Measurements from ENCODE around the gene DHRS12.
A peak's percentile ranks its signal among the peaks of the same experiment; 100 is the strongest.
"Not testable (repeated sequence)": the region's sequence is repeated elsewhere in the genome, so short reads cannot be mapped to it uniquely, and the experiment has no call there.

The DHRS12 gene

GRCh38 chr13:51834581-51835171 lies 30.7 kb upstream of the DHRS12 start:
- no peak overlapping the region for H3K4me3 Mint-ChIP-seq
- H3K27me3 Mint-ChIP-seq, result peaks cover 39% of the 10 kb centered on the region
- H3K36me3 Mint-ChIP-seq, result no peaks in the 10 kb centered on the region
- no peak for ATAC-seq
- H3K4me1 Mint-ChIP-seq, result peaks cover 24% of the 10 kb centered on the region
- no peaks in the 10 kb centered on the region for H3K9me3 Mint-ChIP-seq
- no peak overlapping the region for H3K27ac Mint-ChIP-seq

GRCh38 chr13:51833980-51834379 lies 30.0 kb upstream of the DHRS12 start:
- H3K9me3 Mint-ChIP-seq, result no peaks in the 10 kb centered on the region
- peaks cover 31% of the 10 kb centered on the region for H3K4me1 Mint-ChIP-seq
- H3K27me3 Mint-ChIP-seq, result peaks cover 32% of the 10 kb centered on the region
- H3K4me3 Mint-ChIP-seq, result no peak overlapping the region
- ATAC-seq, result no peak
- H3K27ac Mint-ChIP-seq, result no peak overlapping the region
- H3K36me3 Mint-ChIP-seq, result no peaks in the 10 kb centered on the region

DNA sequence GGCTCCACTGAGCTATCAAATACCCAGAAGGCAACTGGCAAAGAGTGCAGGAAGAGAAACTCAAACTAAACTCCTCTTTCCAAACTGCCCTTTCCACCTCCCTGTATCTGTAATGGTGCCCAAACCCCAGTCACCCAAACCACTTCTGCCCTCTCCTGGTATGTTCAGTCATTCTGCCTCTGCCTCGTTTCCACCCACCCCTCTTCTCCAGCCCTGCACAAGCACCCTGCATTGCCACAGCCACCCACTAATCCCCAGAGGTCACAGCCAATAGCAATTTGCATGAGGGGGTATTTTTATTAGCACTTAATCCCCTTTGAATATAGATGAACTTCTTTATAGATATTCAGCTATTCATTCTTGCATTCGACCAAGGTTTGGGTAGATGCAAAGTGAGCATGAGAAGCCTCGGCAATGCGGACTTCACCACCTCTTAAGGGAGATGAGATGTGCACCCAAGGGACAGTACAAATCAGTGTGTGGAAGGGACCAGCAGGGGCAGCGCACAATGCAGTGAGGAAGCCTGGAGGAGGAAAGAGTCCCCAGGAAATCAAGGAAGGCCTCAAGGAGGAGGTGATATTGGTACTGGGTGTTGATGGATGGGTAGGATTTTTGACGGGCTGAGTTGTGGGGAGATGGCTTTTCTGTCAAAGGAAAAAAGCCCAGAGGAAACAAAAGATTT lies 28.6 kb upstream of the DHRS12 start:
- H3K4me1 Mint-ChIP-seq, result peaks cover 39% of the 10 kb centered on the region
- ATAC-seq, result peak; percentile 94
- peak overlapping the region; percentile 32 for H3K4me3 Mint-ChIP-seq
- no peaks in the 10 kb centered on the region for H3K36me3 Mint-ChIP-seq
- H3K27ac Mint-ChIP-seq, result peak overlapping the region; percentile 1
- H3K9me3 Mint-ChIP-seq, result no peaks in the 10 kb centered on the region
- H3K27me3 Mint-ChIP-seq, result peaks cover 23% of the 10 kb centered on the region

- H3K27me3 Mint-ChIP-seq, result peaks cover 15% of the 10 kb centered on the region
- H3K4me3 Mint-ChIP-seq, result no peak overlapping the region
- peaks cover 39% of the 10 kb centered on the region for H3K4me1 Mint-ChIP-seq
- no peak for ATAC-seq
- no peaks in the 10 kb centered on the region for H3K36me3 Mint-ChIP-seq
- peak overlapping the region; percentile 1 for H3K27ac Mint-ChIP-seq
- H3K9me3 Mint-ChIP-seq, result no peaks in the 10 kb centered on the region
Measured at GRCh38 chr13:51831519-51831918, 27.6 kb upstream of the DHRS12 start.

GRCh38 chr13:51829568-51829899 lies 25.6 kb upstream of the DHRS12 start:
- no peaks in the 10 kb centered on the region for H3K9me3 Mint-ChIP-seq
- no peak for ATAC-seq
- no peak overlapping the region for H3K4me3 Mint-ChIP-seq
- H3K36me3 Mint-ChIP-seq, result no peaks in the 10 kb centered on the region
- H3K27ac Mint-ChIP-seq, result no peak overlapping the region
- H3K27me3 Mint-ChIP-seq, result peaks cover 15% of the 10 kb centered on the region
- H3K4me1 Mint-ChIP-seq, result peaks cover 52% of the 10 kb centered on the region

GRCh38 chr13:51828730-51829567 lies 25.0 kb upstream of the DHRS12 start:
- H3K27me3 Mint-ChIP-seq, result peaks cover 15% of the 10 kb centered on the region
- H3K27ac Mint-ChIP-seq, result no peak overlapping the region
- H3K4me3 Mint-ChIP-seq, result no peak overlapping the region
- H3K36me3 Mint-ChIP-seq, result no peaks in the 10 kb centered on the region
- no peak for ATAC-seq
- H3K4me1 Mint-ChIP-seq, result peaks cover 52% of the 10 kb centered on the region
- H3K9me3 Mint-ChIP-seq, result no peaks in the 10 kb centered on the region

DNA sequence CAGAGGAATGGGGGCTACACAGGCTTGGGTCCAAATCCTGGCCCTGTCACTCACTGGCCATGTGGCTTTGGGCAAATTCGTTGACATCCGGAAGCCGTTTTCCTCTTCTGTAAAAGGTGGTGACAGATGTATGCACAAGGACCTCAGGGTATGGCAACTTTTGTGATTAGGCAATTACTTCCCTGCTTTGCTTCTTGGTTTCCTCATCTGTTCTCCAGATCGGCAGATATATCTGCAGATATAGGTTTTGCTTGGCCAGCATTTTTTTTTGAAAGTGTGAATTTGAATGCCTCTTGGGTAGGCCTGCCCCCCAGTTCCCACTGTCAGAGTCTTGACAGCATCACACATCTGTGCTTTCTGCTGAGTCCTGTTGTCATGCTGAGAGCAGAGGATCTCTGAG lies 23.3 kb upstream of the DHRS12 start:
- H3K4me3 Mint-ChIP-seq, result no peak overlapping the region
- peaks cover 49% of the 10 kb centered on the region for H3K4me1 Mint-ChIP-seq
- no peaks in the 10 kb centered on the region for H3K27me3 Mint-ChIP-seq
- H3K36me3 Mint-ChIP-seq, result no peaks in the 10 kb centered on the region
- no peak for ATAC-seq
- H3K27ac Mint-ChIP-seq, result no peak overlapping the region
- H3K9me3 Mint-ChIP-seq, result no peaks in the 10 kb centered on the region

DNA sequence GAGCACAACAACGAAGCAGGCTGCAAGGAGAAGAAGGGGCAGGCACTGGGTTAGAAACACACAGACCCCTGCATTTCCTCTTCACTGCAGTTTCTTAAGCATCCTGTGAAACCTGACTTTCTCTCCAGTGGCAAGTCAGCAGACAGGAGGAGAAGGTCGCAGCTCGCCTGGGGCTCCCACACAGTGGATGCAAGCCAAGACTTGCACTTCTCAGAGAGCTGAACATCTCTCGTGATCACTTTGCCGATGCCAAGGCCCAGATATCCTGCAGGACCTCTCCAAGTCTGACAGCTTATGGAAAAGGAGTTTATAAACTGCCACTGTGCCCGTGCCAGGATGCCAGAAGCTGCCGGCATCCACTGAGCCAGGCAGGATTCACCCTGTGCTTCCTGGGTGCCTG lies 22.6 kb upstream of the DHRS12 start:
- no peaks in the 10 kb centered on the region for H3K9me3 Mint-ChIP-seq
- H3K27ac Mint-ChIP-seq, result no peak overlapping the region
- no peak for ATAC-seq

DNA sequence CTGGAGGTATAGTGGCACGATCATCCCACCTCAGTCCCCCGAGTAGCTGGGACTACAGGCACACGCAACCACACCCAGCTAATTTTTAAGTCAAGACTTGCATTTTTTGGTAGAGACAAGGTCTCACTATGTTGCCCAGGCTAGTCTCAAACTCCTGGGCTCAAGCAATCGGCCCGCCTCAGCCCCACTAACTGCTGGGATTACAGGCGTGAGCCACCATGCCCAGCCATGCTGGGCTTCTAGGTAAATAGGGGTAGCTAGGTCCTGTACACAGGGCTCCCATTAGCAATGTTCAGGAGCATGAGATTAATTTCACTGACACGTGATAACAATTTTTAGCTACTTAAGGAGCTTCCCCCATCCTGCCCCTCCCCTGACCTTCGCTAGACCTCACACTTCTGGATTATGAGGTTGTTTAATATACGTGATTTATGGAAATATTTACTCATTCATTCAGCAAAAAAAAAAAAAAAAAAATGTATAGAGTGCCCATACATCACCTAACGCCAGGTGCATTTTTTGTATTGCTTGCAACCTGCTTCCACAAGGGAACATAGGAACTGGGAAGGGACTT lies 21.8 kb upstream of the DHRS12 start:
- Mint-ChIP-seq H3K4me3 (no peak overlapping the region), H3K27me3 (no peaks in the 10 kb centered on the region), H3K27ac (no peak overlapping the region), H3K9me3 (no peaks in the 10 kb centered on the region), H3K36me3 (no peaks in the 10 kb centered on the region), H3K4me1 (peaks cover 57% of the 10 kb centered on the region)
- ATAC-seq, result no peak

More for the DNA sequence above, 22.6 kb upstream of the DHRS12 start:
- Mint-ChIP-seq H3K36me3 (no peaks in the 10 kb centered on the region), H3K4me3 (no peak overlapping the region), H3K4me1 (peaks cover 49% of the 10 kb centered on the region), H3K27me3 (no peaks in the 10 kb centered on the region)

- Mint-ChIP-seq H3K27ac (no peak overlapping the region), H3K27me3 (no peaks in the 10 kb centered on the region), H3K4me3 (no peak overlapping the region), H3K36me3 (no peaks in the 10 kb centered on the region), H3K4me1 (peaks cover 61% of the 10 kb centered on the region), H3K9me3 (no peaks in the 10 kb centered on the region)
- ATAC-seq, result no peak
Measured at GRCh38 chr13:51825165-51825592, 21.2 kb upstream of the DHRS12 start.

DNA sequence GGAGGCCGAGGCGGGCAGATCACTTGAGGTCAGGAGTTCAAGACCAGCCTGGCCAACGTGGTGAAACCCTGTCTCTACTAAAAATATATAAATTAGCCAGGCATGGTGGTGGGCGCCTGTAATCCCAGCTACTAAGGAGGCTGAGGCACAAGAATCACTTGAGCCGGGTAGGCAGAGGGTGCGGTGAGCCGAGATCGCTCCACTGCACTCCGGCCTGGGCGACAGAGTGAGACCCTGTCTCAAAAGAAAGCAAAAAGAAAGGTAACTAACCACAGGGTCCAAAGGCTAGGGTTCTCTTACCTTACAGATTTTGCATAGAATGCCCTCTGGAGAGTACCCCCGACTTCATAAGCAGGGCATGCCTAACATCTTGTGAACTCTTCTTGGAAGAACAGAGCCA lies 20.7 kb upstream of the DHRS12 start:
- peaks cover 61% of the 10 kb centered on the region for H3K4me1 Mint-ChIP-seq
- not testable (repeated sequence) for H3K9me3 Mint-ChIP-seq, H3K36me3 Mint-ChIP-seq, H3K27me3 Mint-ChIP-seq, H3K4me3 Mint-ChIP-seq, ATAC-seq, H3K27ac Mint-ChIP-seq

DNA sequence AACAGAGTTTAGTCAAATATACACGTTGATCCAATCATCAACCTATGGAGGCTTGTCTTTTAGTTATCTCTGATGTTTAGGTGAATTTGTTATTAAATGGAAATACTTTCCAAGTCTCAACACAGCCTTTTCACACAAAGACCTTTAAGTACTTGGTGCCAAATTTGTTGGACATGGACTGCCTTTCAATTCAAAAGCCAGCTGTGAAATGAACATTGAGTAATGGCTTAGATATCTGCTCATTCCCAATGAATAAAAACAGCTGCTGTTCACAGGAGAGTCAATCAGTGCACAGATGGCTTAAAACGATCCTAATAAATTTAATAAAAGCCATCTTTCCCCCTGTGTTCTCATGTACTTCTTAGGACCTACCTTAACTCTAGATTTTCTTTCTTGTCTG lies 19.9 kb upstream of the DHRS12 start:
- H3K27me3 Mint-ChIP-seq, result no peaks in the 10 kb centered on the region
- no peaks in the 10 kb centered on the region for H3K9me3 Mint-ChIP-seq
- no peak overlapping the region for H3K27ac Mint-ChIP-seq
- H3K4me3 Mint-ChIP-seq, result no peak overlapping the region
- peaks cover 61% of the 10 kb centered on the region for H3K4me1 Mint-ChIP-seq
- no peaks in the 10 kb centered on the region for H3K36me3 Mint-ChIP-seq
- no peak for ATAC-seq

GRCh38 chr13:51823359-51823758 lies 19.4 kb upstream of the DHRS12 start:
- peaks cover 61% of the 10 kb centered on the region for H3K4me1 Mint-ChIP-seq
- H3K36me3 Mint-ChIP-seq, result no peaks in the 10 kb centered on the region
- no peaks in the 10 kb centered on the region for H3K9me3 Mint-ChIP-seq
- H3K27me3 Mint-ChIP-seq, result no peaks in the 10 kb centered on the region
- H3K4me3 Mint-ChIP-seq, result no peak overlapping the region
- no peak overlapping the region for H3K27ac Mint-ChIP-seq
- ATAC-seq, result no peak

DNA sequence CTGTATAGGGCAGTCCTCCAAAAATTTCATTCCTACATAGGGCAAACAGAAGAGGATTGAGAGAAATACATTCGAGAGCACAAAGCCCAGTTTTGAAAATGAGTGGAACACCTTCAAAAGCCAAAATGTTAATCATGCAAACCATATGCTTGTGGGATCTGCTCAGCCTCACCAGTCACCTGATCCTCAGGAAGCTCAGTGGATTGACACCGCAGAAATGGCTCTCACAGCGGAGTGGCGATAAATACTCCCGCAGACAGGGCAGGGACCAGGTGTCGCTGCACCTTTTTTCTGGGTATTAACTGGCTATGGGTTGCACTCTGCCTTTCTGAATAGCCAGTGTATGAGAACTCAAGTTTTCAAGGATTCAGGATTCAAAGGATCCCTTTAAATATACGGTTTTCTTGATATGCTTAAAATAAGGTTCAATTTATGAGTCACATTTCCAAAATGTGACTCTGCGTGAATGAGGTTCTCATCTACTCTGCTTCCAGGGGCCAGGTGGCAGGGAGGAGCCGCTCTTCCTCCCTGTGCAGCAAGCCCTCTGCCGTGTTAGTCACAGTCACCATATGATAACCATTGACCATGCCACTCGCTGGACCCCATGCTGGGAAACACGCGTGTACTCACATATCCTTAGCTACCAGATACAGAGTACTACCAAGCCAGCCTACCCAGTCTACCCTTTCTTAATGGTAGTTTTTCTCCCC lies 18.3 kb upstream of the DHRS12 start:
- no peak for ATAC-seq
- H3K36me3 Mint-ChIP-seq, result no peaks in the 10 kb centered on the region
- H3K9me3 Mint-ChIP-seq, result no peaks in the 10 kb centered on the region
- peak overlapping the region; percentile 53 for H3K27ac Mint-ChIP-seq
- H3K27me3 Mint-ChIP-seq, result no peaks in the 10 kb centered on the region
- H3K4me3 Mint-ChIP-seq, result peak overlapping the region; percentile 54
- H3K4me1 Mint-ChIP-seq, result peaks cover 66% of the 10 kb centered on the region

GRCh38 chr13:51821606-51822005 lies 17.6 kb upstream of the DHRS12 start:
- Mint-ChIP-seq H3K4me1 (peaks cover 66% of the 10 kb centered on the region), H3K9me3 (no peaks in the 10 kb centered on the region), H3K36me3 (no peaks in the 10 kb centered on the region), H3K27me3 (no peaks in the 10 kb centered on the region), H3K27ac (peak overlapping the region; percentile 53), H3K4me3 (peak overlapping the region; percentile 54)
- ATAC-seq, result peak; percentile 74
